OCI-LY1 (cell line): ENCODE data around the gene CPOX.
A peak's percentile ranks its signal among the peaks of the same experiment; 100 is the strongest.

Experiments used
- H2AFZ ChIP-seq: fragments of 200-600 bp; sonication (generic), shearing (Covaris generic); 2 replicates; pipeline ENCODE4 v1.6.0; 2014; ENCODE audit warnings: antibody characterized with exemption, mild to moderate bottlenecking, low read length
- H3F3A ChIP-seq: fragments of 200-600 bp; sonication (generic), shearing (Covaris generic); 2 replicates; pipeline ENCODE4 v1.6.0; 2014; ENCODE audit warnings: mild to moderate bottlenecking, antibody characterized with exemption, low read length, moderate library complexity; ENCODE audit not compliant: insufficient read depth
- H3K27ac ChIP-seq: fragments of 200-600 bp; sonication (generic); 2 replicates; pipeline ENCODE4 v1.5.1; 2014; ENCODE audit warnings: low read length, mixed run types, mild to moderate bottlenecking, low read depth; ENCODE audit not compliant: poor library complexity, severe bottlenecking
- H3K27me3 ChIP-seq: fragments of 200-600 bp; sonication (generic); 2 replicates; pipeline ENCODE4 v1.6.0; 2014; ENCODE audit warnings: antibody characterized with exemption, mild to moderate bottlenecking, low read length, moderate library complexity; ENCODE audit not compliant: insufficient read depth
- H3K36me3 ChIP-seq: fragments of 200-600 bp; sonication (generic); 2 replicates; pipeline ENCODE4 v1.6.1; 2014; ENCODE audit warnings: mild to moderate bottlenecking, antibody characterized with exemption, low read length, moderate library complexity, mixed read lengths; ENCODE audit not compliant: insufficient read depth
- H3K4me1 ChIP-seq: fragments of 200-600 bp; sonication (generic); 2 replicates; pipeline ENCODE4 v1.5.1; 2014; ENCODE audit warnings: mild to moderate bottlenecking, low read length, moderate library complexity; ENCODE audit not compliant: insufficient read depth, severe bottlenecking
- H3K4me2 ChIP-seq: fragments of 200-600 bp; sonication (generic), shearing (Covaris generic); 2 replicates; pipeline ENCODE4 v1.6.1; 2014; ENCODE audit warnings: low read length
- H3K4me3 ChIP-seq: fragments of 200-600 bp; sonication (generic); 2 replicates; pipeline ENCODE4 v1.5.1; 2014; ENCODE audit warnings: low read length, low read depth, mild to moderate bottlenecking, mixed read lengths; ENCODE audit not compliant: poor library complexity, severe bottlenecking
- H3K79me2 ChIP-seq: fragments of 200-600 bp; shearing (Covaris generic); 2 replicates; pipeline ENCODE4 v1.6.1; 2016; ENCODE audit warnings: mixed run types, low read length, mixed read lengths; ENCODE audit not compliant: insufficient read depth
- H3K9ac ChIP-seq: fragments of 200-600 bp; sonication (generic), shearing (Covaris generic); 2 replicates; pipeline ENCODE4 v1.6.1; 2014; ENCODE audit warnings: mild to moderate bottlenecking, low read length, mixed read lengths
- H3K9me2 ChIP-seq: fragments of 200-600 bp; sonication (generic), shearing (Covaris generic); 2 replicates; pipeline ENCODE4 v1.6.1; 2014; ENCODE audit warnings: low read depth, mild to moderate bottlenecking, low read length, mixed read lengths
- H3K9me3 ChIP-seq: fragments of 200-600 bp; shearing (Covaris generic); 2 replicates; pipeline ENCODE4 v1.6.1; 2014; ENCODE audit warnings: low read length, mixed read lengths
- H4K20me1 ChIP-seq: fragments of 200-600 bp; sonication (generic), shearing (Covaris generic); 2 replicates; pipeline ENCODE4 v1.6.0; 2016; ENCODE audit warnings: mild to moderate bottlenecking, low read length; ENCODE audit not compliant: insufficient read depth
- EZH2 ChIP-seq: fragments of 200-600 bp; sonication (generic), shearing (Covaris generic); IDR thresholded peaks from 2 replicates; pipeline ENCODE4 v1.8.0; 2017; ENCODE audit warnings: borderline replicate concordance, mixed run types, mild to moderate bottlenecking, antibody characterized with exemption, low read length, moderate library complexity, mixed read lengths
- TF ChIP-seq, protein P1 (sequence below): fragments of 200-600 bp; sonication (generic), shearing (Covaris generic); IDR thresholded peaks from 2 replicates; pipeline ENCODE4 v1.5.1; 2017; ENCODE audit warnings: mild to moderate bottlenecking, antibody characterized with exemption, low read length, moderate library complexity, mixed read lengths

CPOX gene

DNA sequence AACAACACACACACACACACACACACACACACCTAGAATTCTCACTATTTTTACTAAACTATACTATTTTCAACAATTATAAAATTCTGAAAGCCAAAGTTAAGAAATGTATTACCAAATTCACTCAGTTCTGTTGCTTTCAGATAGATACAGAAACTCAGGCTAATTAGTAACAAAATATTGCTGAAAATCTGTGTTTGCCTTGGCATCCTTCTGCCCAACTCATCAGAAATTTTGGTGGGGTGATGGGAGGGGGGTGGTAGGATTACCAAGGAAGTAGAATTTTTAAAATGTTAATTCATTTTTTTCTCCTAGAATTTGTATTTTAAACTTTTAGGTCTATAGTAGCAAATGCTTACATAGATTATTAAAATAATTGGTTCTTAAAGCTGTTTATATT, 2.7 kb upstream of the CPOX start:
- H3K4me2 ChIP-seq = no peak overlapping the region
- no peaks in the 10 kb centered on the region for H3K9me2 ChIP-seq
- H3K36me3 ChIP-seq = no peaks in the 10 kb centered on the region
- H3K4me1 ChIP-seq = peaks cover 16% of the 10 kb centered on the region
- no peaks in the 10 kb centered on the region for H3K9me3 ChIP-seq
- no peak for TF ChIP-seq EZH2
- TF ChIP-seq, protein P1, sequence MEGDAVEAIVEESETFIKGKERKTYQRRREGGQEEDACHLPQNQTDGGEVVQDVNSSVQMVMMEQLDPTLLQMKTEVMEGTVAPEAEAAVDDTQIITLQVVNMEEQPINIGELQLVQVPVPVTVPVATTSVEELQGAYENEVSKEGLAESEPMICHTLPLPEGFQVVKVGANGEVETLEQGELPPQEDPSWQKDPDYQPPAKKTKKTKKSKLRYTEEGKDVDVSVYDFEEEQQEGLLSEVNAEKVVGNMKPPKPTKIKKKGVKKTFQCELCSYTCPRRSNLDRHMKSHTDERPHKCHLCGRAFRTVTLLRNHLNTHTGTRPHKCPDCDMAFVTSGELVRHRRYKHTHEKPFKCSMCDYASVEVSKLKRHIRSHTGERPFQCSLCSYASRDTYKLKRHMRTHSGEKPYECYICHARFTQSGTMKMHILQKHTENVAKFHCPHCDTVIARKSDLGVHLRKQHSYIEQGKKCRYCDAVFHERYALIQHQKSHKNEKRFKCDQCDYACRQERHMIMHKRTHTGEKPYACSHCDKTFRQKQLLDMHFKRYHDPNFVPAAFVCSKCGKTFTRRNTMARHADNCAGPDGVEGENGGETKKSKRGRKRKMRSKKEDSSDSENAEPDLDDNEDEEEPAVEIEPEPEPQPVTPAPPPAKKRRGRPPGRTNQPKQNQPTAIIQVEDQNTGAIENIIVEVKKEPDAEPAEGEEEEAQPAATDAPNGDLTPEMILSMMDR = no peak
- no peaks in the 10 kb centered on the region for H3F3A ChIP-seq
- H2AFZ ChIP-seq = no peak overlapping the region
- H3K4me3 ChIP-seq = no peak overlapping the region
- H4K20me1 ChIP-seq = no peaks in the 10 kb centered on the region
- no peak overlapping the region for H3K27ac ChIP-seq
- no peak overlapping the region for H3K9ac ChIP-seq
- no peaks in the 10 kb centered on the region for H3K79me2 ChIP-seq
- H3K27me3 ChIP-seq = no peaks in the 10 kb centered on the region

DNA sequence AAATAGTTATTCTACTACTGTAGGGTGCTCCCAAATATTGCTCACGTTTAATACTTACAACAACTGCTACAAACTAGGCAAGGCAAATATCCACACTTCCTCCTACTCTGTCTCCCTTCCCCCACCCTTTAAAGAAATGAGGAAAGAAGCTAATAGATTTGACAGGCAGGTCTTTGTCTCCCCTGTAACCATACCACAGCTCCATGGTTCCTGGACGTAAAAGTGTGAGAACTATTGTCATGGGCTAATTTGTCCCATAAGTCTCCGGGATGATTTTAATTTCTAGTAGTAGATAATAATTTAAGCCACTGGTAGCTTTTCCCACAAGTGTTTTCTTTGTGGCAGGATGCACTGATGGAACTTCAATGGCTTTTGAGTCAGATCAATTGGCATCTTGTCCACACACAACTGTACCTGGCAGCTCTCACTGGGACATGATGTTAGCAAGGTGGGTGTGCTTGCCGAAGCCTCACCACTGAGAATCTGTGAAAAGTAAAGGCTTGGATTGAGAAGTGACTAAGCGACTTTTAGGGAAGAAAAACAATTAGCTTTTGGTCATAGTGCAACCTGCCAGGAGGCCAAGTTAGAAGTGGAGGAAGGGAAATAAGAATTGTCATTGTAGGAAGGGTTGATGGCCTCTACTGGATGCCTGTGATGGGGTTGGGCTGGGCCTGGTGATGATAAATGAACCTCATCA, 1.4 kb upstream of the CPOX start:
- H3F3A ChIP-seq = no peaks in the 10 kb centered on the region; the same call in 1 of the 2 replicates
- no peaks in the 10 kb centered on the region for H3K9me2 ChIP-seq
- H3K4me1 ChIP-seq = peaks cover 16% of the 10 kb centered on the region
- no peak overlapping the region for H3K27ac ChIP-seq
- no peaks in the 10 kb centered on the region for H3K36me3 ChIP-seq
- no peaks in the 10 kb centered on the region for H3K79me2 ChIP-seq
- H3K4me2 ChIP-seq = no peak overlapping the region
- H2AFZ ChIP-seq = no peak overlapping the region
- no peak overlapping the region for H3K4me3 ChIP-seq
- H3K9me3 ChIP-seq = no peaks in the 10 kb centered on the region
- TF ChIP-seq, protein P1 = no peak
- no peak for TF ChIP-seq EZH2
- no peaks in the 10 kb centered on the region for H4K20me1 ChIP-seq
- H3K9ac ChIP-seq = no peak overlapping the region
- no peaks in the 10 kb centered on the region for H3K27me3 ChIP-seq

DNA sequence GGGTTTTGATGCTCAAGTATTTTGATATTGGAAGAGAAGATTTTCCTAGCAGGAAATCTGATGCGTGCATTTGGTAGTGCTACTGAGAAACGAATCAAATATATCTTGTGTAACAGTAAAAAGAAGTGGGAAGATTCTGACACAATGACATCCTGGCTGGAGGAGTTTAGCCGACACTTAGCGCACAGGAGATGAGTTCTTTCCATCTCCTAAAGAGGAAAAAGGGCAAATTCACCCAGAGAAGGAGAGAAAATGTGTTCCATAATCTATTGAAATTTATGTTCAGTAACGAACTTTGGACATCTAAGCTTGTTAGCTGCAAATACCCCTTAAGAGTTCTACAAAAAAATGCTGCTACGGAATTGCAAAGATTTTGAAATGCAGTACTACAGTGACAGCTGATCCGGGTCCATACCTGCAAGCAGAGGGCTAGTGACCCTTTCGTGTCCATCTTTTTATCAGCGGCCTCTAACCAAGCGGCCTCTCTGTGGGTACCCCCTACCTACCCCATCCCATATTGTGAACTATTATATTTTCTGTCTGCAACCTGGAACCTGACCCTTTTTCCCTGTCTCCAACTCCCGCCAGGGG, 971 bp downstream of the CPOX start:
- no peaks in the 10 kb centered on the region for H3K9me3 ChIP-seq
- no peaks in the 10 kb centered on the region for H3K79me2 ChIP-seq
- no peaks in the 10 kb centered on the region; the same call in 1 of the 2 replicates for H3F3A ChIP-seq
- no peaks in the 10 kb centered on the region for H3K27me3 ChIP-seq
- H4K20me1 ChIP-seq = no peaks in the 10 kb centered on the region
- no peak overlapping the region for H3K27ac ChIP-seq
- H2AFZ ChIP-seq = no peak overlapping the region
- H3K4me3 ChIP-seq = peak overlapping the region; percentile 75
- H3K36me3 ChIP-seq = no peaks in the 10 kb centered on the region
- no peaks in the 10 kb centered on the region for H3K9me2 ChIP-seq
- peak overlapping the region; percentile 66 for H3K9ac ChIP-seq
- TF ChIP-seq, protein P1 = no peak
- no peak for TF ChIP-seq EZH2
- peaks cover 16% of the 10 kb centered on the region for H3K4me1 ChIP-seq
- peak overlapping the region; percentile 91 for H3K4me2 ChIP-seq
